Activated CD4-positive, alpha-beta T cell treated with anti-CD3 and anti-CD28 coated beads for 36 hours (primary cell): ENCODE results near the gene RAD51B. TPM values are rescaled to one million over a fixed set of nuclear protein-coding genes. Genes with fewer than 3 reads are reported as not detected.
"Not testable (repeated sequence)": the region's sequence is repeated elsewhere in the genome, so short reads cannot be mapped to it uniquely, and the experiment has no call there.

ENCODE experiments used
- ATAC-seq: fragments of 200-7000 bp; cut with Tn5 transposase; one replicate; pipeline ENCODE4 v1.10.0; 2021; ENCODE audit warnings: mild to moderate bottlenecking, moderate library complexity
- CTCF ChIA-PET: fragments of 350-600 bp; sonication (Branson Sonifier 250); formaldehyde crosslinking; loops from one replicate; lab custom pipeline; 2021; ENCODE audit warnings: antibody characterized with exemption; lab: Charles Lee
- POLR2A ChIA-PET: fragments of 350-600 bp; sonication (Branson Sonifier 250); formaldehyde crosslinking; loops from one replicate; lab custom pipeline; 2021; ENCODE audit warnings: antibody characterized with exemption, inconsistent platforms; lab: Charles Lee
- DNase-seq: peaks from one replicate; pipeline ENCODE4 v3.0.0-alpha.2; 2020
- H3K27ac Mint-ChIP-seq: one replicate; pipeline ENCODE4 v1.8.0; 2021; ENCODE audit warnings: mixed read lengths
- H3K27me3 Mint-ChIP-seq: one replicate; pipeline ENCODE4 v1.8.0; 2021; ENCODE audit warnings: mixed read lengths
- H3K36me3 Mint-ChIP-seq: one replicate; pipeline ENCODE4 v1.8.0; 2021; ENCODE audit warnings: low read depth, mixed read lengths
- H3K4me1 Mint-ChIP-seq: one replicate; pipeline ENCODE4 v1.8.0; 2021; ENCODE audit warnings: mixed read lengths
- H3K4me3 Mint-ChIP-seq: one replicate; pipeline ENCODE4 v1.8.0; 2021; ENCODE audit warnings: mild to moderate bottlenecking, moderate library complexity, mixed read lengths
- H3K9me3 Mint-ChIP-seq: one replicate; pipeline ENCODE4 v1.8.0; 2021; ENCODE audit warnings: low read depth, mixed read lengths
- intact Hi-C, 2 experiments: fragments of 100-400 bp; cut with DNase I in 1 of 2; cut with micrococcal nuclease in 1 of 2; formaldehyde crosslinking; loops; one replicate each; pipeline versions ENCODE4 v1.14.2 to v1.15.1; 2022 to 2024; cut with DNase I, micrococcal nuclease
- total RNA-seq, 2 experiments: library from RNA; stranded (reverse); gene quantifications; one replicate each; pipeline ENCODE4 v1.2.3, GENCODE V29; 2021

Gene RAD51B
- total RNA-seq, 2 experiments from 2014 or later = 26.4 to 39.9 TPM

DNA sequence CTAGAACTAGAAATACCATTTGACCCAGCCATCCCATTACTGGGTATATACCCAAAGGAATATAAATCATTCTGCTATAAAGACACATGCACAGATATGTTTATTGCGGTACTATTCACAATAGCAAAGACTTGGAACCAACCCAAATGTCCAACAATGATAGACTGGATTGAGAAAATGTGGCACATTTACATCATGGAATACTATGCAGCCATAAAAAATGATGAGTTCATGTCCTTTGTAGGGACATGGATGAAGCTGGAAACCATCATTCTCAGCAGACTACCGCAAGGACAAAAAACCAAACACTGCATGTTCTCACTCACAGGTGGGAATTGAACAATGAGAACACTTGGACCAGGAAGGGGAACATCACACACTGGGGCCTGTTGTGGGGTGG is 229.2 kb downstream of the RAD51B start:
- H3K27ac Mint-ChIP-seq, H3K36me3 Mint-ChIP-seq, H3K4me1 Mint-ChIP-seq, DNase-seq, H3K9me3 Mint-ChIP-seq, ATAC-seq, intact Hi-C loops, CTCF ChIA-PET, H3K27me3 Mint-ChIP-seq, H3K4me3 Mint-ChIP-seq, POLR2A ChIA-PET: not testable (repeated sequence)

DNA sequence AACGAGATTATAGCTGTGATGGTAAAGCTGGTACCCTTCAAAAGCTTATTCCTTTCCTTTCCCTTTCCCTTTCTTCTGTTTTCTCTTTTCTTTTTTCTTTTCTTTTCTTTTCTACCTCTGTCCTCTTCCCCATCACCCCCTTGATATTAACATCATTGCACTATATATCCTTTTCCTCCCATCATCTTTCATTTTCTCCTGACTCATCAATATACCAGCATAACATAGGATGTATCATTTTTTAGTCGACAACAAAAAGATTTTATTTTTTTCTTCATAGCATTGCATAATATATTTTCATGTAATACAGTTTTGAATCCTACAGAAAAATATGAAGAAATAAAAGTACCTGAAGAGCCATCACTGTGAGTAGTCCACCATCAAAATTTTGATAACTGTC is 230.6 kb downstream of the RAD51B start:
- POLR2A ChIA-PET = no interaction called here
- peaks cover 1% of the 10 kb centered on the region for H3K36me3 Mint-ChIP-seq
- no peak overlapping the region for H3K4me3 Mint-ChIP-seq
- H3K9me3 Mint-ChIP-seq = no peaks in the 10 kb centered on the region
- DNase-seq = no peak
- intact Hi-C loops = no loop called here
- CTCF ChIA-PET = interaction anchor here (1.0 kb wide), 1 partner anchor 12 kb away, joined by 3 read pairs; no protein-coding TSS in a partner anchor
- no peaks in the 10 kb centered on the region for H3K4me1 Mint-ChIP-seq
- no peak overlapping the region for H3K27ac Mint-ChIP-seq
- ATAC-seq = no peak
- no peaks in the 10 kb centered on the region for H3K27me3 Mint-ChIP-seq

DNA sequence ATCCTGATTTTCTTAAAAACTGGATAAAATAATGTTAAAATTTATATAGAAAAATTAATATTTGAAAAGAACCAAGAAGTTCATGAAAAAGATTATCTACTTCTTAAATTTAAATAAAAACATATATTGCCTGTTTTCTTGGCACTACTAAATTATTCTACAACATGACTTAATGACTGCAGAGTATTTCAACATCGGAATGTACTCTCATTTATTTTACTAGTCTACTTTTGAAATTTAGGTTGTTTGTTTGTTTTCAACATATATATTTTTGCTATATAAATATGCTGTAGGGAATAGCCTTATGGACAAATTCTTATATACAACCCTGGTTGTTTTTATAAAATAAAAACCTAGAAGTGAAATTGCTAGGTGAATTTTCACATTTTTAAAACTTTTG is 231.6 kb downstream of the RAD51B start:
- ATAC-seq = no peak

DNA sequence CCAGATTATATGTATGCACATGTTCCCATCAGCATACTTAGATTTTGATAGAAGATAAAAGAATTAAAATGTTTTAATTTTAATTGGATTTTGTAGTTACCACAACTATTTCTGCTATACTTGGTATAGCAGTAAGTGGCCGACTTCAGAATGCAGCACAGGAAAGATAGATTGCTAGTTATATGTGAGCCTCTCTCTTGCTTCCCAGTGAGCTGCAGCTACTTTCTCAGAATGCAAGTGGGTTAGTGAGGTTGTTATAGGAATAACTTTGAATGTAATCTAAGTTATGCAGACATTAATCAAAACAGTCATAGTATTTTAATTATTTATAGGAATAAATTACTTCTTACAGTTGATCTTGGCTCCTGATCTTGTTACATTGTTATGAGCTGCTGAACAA is 240.6 kb downstream of the RAD51B start:
- H3K27ac Mint-ChIP-seq = no peak overlapping the region
- intact Hi-C loops = no loop called here
- H3K27me3 Mint-ChIP-seq = no peaks in the 10 kb centered on the region
- ATAC-seq (no peak), DNase-seq (no peak)
- CTCF ChIA-PET = no interaction called here
- peaks cover 16% of the 10 kb centered on the region for H3K9me3 Mint-ChIP-seq
- POLR2A ChIA-PET = no interaction called here
- H3K4me1 Mint-ChIP-seq = no peaks in the 10 kb centered on the region
- H3K4me3 Mint-ChIP-seq = no peak overlapping the region
- H3K36me3 Mint-ChIP-seq = peaks cover 13% of the 10 kb centered on the region

More for the DNA sequence above, 231.6 kb downstream of the RAD51B start:
- H3K9me3 Mint-ChIP-seq = no peaks in the 10 kb centered on the region
- no peaks in the 10 kb centered on the region for H3K27me3 Mint-ChIP-seq
- DNase-seq = no peak
- no peak overlapping the region for H3K4me3 Mint-ChIP-seq
- ChIA-PET POLR2A (no interaction called here), CTCF (no interaction called here)
- H3K36me3 Mint-ChIP-seq = peaks cover 1% of the 10 kb centered on the region
- no peak overlapping the region for H3K27ac Mint-ChIP-seq
- intact Hi-C loops = no loop called here
- no peaks in the 10 kb centered on the region for H3K4me1 Mint-ChIP-seq

DNA sequence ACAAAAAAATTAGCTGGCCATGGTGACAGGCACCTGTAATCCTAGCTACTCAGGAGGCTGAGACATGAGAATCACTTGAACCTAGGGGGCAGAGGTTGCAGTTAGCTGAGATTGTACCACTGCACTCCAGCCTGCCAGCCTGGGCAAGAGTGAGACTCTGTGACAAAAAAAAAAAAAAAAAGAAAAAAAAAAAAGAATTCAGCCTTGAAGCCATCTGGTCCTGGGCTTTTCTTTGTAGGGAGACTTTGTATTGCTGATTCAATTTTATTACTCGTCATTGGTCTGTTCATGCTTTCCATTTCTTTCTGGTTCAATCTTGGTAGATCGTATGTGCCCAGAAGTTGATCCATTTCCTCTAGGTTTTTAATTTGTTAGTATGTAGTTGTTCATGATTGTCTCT is 243.1 kb downstream of the RAD51B start:
- Mint-ChIP-seq H3K27me3 (no peaks in the 10 kb centered on the region), H3K4me3 (no peak overlapping the region), H3K9me3 (peaks cover 16% of the 10 kb centered on the region), H3K4me1 (no peaks in the 10 kb centered on the region), H3K27ac (no peak overlapping the region), H3K36me3 (peaks cover 13% of the 10 kb centered on the region)
- DNase-seq (no peak), ATAC-seq (no peak)
- intact Hi-C loops = no loop called here
- CTCF ChIA-PET = no interaction called here
- POLR2A ChIA-PET = no interaction called here

DNA sequence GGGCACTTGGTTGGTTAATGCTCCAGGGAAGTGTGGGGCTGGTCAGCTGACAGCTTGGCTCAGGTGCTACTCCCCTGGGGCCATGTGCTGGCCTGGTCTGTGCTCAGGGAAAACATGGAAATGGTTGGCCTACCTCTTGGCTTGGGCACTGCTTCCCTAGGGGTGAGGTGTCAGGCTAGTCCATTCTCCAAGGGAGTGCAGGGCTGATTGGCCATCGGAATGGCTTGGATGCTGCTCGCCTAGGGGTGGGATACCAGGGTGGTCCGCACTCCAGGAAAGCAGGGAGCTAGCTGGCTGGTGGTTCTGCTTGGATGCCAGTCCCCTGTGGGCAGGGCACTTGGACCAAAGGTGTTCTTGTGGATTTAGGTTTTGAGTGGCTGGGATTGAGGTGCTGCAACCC is 245.7 kb downstream of the RAD51B start:
- no peak for ATAC-seq
- no peak overlapping the region for H3K4me3 Mint-ChIP-seq
- H3K9me3 Mint-ChIP-seq = peaks cover 30% of the 10 kb centered on the region
- peaks cover 20% of the 10 kb centered on the region for H3K36me3 Mint-ChIP-seq
- POLR2A ChIA-PET = no interaction called here
- CTCF ChIA-PET = no interaction called here
- DNase-seq = no peak
- H3K27me3 Mint-ChIP-seq = no peaks in the 10 kb centered on the region
- no peak overlapping the region for H3K27ac Mint-ChIP-seq
- no peaks in the 10 kb centered on the region for H3K4me1 Mint-ChIP-seq
- intact Hi-C loops = no loop called here

DNA sequence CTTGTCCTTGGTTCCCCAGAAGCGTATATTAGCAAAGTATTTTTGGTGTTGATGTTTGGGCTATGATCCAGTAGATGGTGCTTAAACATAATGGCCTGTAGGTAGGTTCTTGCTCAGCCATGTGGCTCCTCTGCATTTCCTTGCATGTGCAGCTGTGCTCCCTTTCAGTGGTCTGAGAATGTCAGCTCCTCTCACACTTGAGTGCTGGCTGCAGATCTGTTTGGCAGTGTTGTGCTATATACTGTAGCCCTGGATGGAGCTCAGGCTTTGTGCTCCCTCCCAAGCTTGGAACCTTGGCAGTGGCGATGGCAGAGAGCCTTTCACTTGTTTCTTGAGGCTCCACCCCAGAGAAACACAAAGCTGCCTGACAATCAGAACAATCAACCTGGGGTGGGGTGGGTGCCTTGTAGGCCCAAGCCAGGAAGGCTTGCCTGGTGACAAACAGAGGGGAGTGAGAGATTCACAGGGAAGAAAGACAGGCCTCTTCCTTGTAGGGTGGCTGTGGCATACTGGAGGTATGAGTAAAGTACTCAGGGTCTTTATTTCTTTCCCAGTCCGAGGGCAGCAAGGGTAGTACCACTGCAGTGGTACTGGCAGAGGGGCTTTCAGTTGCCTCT is 255.3 kb downstream of the RAD51B start:
- Mint-ChIP-seq H3K27ac (no peak overlapping the region), H3K9me3 (peaks cover 31% of the 10 kb centered on the region), H3K27me3 (no peaks in the 10 kb centered on the region), H3K4me1 (no peaks in the 10 kb centered on the region), H3K4me3 (no peak overlapping the region), H3K36me3 (peaks cover 18% of the 10 kb centered on the region)
- no peak for DNase-seq
- intact Hi-C loops = no loop called here
- ATAC-seq = no peak
- CTCF ChIA-PET = interaction anchor here (1.2 kb wide), 1 partner anchor 21 kb away, joined by 4 read pairs; no protein-coding TSS in a partner anchor
- POLR2A ChIA-PET = no interaction called here

DNA sequence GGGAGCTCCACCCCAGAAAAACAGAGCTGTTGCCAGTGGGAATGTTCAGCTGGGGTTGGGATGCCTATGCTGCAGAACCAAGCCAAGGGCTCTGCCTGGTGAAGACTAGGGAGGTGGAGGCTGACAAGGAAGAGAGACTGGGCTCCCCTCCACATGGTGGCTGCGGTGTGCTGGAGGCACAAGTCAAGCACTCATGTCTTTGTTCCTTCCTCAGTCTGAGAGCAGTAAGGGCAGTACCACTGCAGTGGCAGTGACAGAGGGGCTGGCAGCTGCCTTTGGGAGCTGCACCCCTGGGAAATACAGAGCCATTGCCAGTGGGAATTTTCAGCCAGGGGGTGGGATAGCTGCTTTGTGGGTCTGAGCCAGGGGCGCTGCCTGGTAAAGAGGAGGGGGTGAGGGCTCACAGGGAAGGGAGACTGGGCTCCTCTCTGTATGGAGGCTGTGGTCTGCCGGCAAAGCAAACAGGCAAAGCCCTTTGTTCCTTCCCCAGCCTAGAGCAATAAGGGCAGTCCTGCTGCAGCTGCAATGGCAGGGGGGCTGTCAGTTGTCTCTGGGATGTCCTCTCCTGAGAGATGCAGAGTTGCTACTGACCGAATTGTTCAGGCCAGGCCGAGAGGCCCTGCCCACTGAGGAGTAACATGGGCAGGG is 255.9 kb downstream of the RAD51B start:
- intact Hi-C loops = no loop called here
- CTCF ChIA-PET = interaction anchor here (0.8 to 1.2 kb wide), 2 partner anchors 20 to 24 kb away, joined by 3 to 4 read pairs; no protein-coding TSS in a partner anchor
- H3K36me3 Mint-ChIP-seq = peaks cover 12% of the 10 kb centered on the region
- no peaks in the 10 kb centered on the region for H3K4me1 Mint-ChIP-seq
- ATAC-seq = no peak
- POLR2A ChIA-PET = no interaction called here
- H3K9me3 Mint-ChIP-seq = peaks cover 25% of the 10 kb centered on the region
- no peak for DNase-seq
- H3K27ac Mint-ChIP-seq = no peak overlapping the region
- H3K27me3 Mint-ChIP-seq = no peaks in the 10 kb centered on the region
- no peak overlapping the region for H3K4me3 Mint-ChIP-seq

DNA sequence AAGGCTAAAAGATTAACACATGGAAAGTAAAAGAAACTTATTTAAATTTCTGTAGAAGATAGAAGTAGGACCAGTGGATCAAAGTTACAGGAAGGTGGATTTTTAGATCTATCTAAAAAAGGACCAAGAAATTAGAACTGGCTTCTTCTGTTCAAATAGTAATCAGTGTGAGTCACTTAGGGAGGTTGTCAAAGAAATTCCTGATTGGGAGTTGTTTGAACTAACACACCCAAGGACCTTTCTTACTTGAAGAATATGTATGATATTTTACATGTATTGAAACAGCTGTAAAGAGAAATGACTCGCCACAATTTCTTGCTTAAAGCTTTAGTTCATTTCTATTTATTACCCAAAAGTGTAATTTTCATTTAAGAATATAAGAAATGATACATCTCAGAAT is 256.9 kb downstream of the RAD51B start:
- intact Hi-C loops = no loop called here
- H3K27me3 Mint-ChIP-seq = no peaks in the 10 kb centered on the region
- H3K36me3 Mint-ChIP-seq = peaks cover 11% of the 10 kb centered on the region
- ChIA-PET CTCF (interaction anchor here (0.8 kb wide), 2 partner anchors 9 to 23 kb away, joined by 3 read pairs; no protein-coding TSS in a partner anchor), POLR2A (no interaction called here)
- DNase-seq (no peak), ATAC-seq (no peak)
- H3K4me1 Mint-ChIP-seq = no peaks in the 10 kb centered on the region
- no peak overlapping the region for H3K4me3 Mint-ChIP-seq
- no peak overlapping the region for H3K27ac Mint-ChIP-seq
- peaks cover 19% of the 10 kb centered on the region for H3K9me3 Mint-ChIP-seq

DNA sequence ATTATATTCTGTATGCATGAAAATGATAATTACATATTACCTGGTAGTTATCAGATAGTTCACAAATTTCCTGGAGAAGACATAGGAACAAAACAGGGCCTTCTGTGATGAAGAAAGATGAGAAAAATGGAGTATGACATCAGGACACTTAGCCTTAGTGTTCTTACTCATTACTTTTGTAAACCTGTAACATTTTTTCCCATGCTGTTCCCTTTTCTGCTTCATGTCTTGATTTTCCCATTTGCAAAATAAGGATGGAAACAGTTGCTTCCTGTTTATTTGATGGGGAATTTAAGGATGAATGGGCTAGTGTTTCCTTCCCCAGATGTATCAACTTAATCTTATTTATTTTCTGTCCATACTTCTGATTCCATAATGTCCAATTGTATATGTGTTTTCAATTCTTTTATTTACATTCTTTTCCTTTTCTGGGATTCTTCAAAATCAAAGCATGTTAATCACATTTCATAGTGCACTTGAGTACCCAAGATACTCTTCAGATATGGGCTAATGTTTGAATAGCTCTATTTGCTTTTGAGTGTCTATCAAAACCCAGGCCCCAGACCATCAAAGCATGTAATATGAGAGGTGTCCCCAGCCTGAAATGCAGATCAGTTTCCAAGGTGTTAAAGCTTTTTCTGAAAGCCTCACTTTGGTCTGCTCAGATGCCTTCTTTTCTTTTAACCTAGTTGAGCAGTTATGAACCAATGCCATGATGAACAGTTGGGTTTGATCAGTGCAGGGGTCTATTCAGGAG is 260.5 kb downstream of the RAD51B start:
- H3K4me3 Mint-ChIP-seq = no peak overlapping the region
- DNase-seq = no peak
- H3K27ac Mint-ChIP-seq = no peak overlapping the region
- CTCF ChIA-PET = no interaction called here
- no peaks in the 10 kb centered on the region for H3K4me1 Mint-ChIP-seq
- no peaks in the 10 kb centered on the region for H3K36me3 Mint-ChIP-seq
- H3K9me3 Mint-ChIP-seq = no peaks in the 10 kb centered on the region
- ATAC-seq = no peak
- no peaks in the 10 kb centered on the region for H3K27me3 Mint-ChIP-seq
- POLR2A ChIA-PET = interaction anchor here (0.7 kb wide), 1 partner anchor 131 kb away, joined by 3 read pairs; no protein-coding TSS in a partner anchor
- intact Hi-C loops = no loop called here

DNA sequence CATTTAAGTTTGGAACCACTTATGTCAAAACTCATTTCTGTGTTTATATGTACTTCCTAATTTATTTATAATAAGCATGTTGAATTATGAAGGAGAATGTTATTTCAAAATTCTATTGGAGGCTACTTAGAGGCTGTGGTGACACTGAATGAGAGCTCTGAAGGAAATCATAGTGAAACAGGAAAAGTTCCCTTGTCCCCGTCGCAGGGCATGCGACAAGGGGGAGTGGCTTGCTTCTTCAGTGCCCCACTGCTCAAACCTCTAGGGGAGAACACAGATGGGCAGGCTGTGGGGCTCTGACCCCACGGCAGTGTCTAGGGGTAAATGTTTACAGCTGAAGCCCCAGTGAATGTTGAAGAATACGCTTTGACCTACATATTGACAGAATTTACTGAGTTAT is 261.9 kb downstream of the RAD51B start:
- Mint-ChIP-seq H3K27ac (no peak overlapping the region), H3K27me3 (no peaks in the 10 kb centered on the region), H3K9me3 (no peaks in the 10 kb centered on the region), H3K4me3 (no peak overlapping the region), H3K36me3 (no peaks in the 10 kb centered on the region), H3K4me1 (no peaks in the 10 kb centered on the region)
- DNase-seq (no peak), ATAC-seq (no peak)
- ChIA-PET POLR2A (no interaction called here), CTCF (interaction anchor here (0.6 kb wide), 1 partner anchor 544 kb away, joined by 3 read pairs; no protein-coding TSS in a partner anchor)
- intact Hi-C loops = no loop called here
